Activated CD8-positive, alpha-beta T cell treated with anti-CD3 and anti-CD28 coated beads, Interleukin-2, amount 10 ng/mL, durations not matched to agents 7 days and 5 days (primary cell): ENCODE results near the gene RGS6. TPM values are rescaled to one million over a fixed set of nuclear protein-coding genes. Genes with fewer than 3 reads are reported as not detected.
A peak's percentile ranks its signal among the peaks of the same experiment; 100 is the strongest.

ENCODE experiments used
- ATAC-seq: fragments of 150-1000 bp; cut with Tn5 transposase; one replicate; pipeline ENCODE4 v1.10.0; 2021; ENCODE audit warnings: moderate library complexity
- CTCF ChIA-PET: fragments of 350-600 bp; sonication (Branson Sonifier 250); formaldehyde crosslinking; loops from one replicate; lab custom pipeline; 2021; ENCODE audit warnings: antibody characterized with exemption; lab: Charles Lee
- POLR2A ChIA-PET: fragments of 350-600 bp; sonication (Branson Sonifier 250); formaldehyde crosslinking; loops from one replicate; lab custom pipeline; 2021; ENCODE audit warnings: antibody characterized with exemption; lab: Charles Lee
- DNase-seq: peaks from one replicate; pipeline ENCODE4 v3.0.0-alpha.2; 2020
- H3K27ac Mint-ChIP-seq: one replicate; pipeline ENCODE4 v1.8.0; 2021; ENCODE audit warnings: mild to moderate bottlenecking, mixed read lengths
- H3K27me3 Mint-ChIP-seq: one replicate; pipeline ENCODE4 v1.8.0; 2021; ENCODE audit warnings: low read depth, mixed read lengths
- H3K36me3 Mint-ChIP-seq: one replicate; pipeline ENCODE4 v1.8.0; 2021; ENCODE audit warnings: low read depth, mixed read lengths
- H3K4me1 Mint-ChIP-seq: one replicate; pipeline ENCODE4 v1.8.0; 2021; ENCODE audit warnings: low read depth, mixed read lengths
- H3K4me3 Mint-ChIP-seq: one replicate; pipeline ENCODE4 v1.8.0; 2021; ENCODE audit warnings: mild to moderate bottlenecking, mixed read lengths
- H3K9me3 Mint-ChIP-seq: one replicate; pipeline ENCODE4 v1.8.0; 2022; ENCODE audit warnings: mixed read lengths; ENCODE audit not compliant: insufficient read depth
- total RNA-seq, 2 experiments: library from RNA; stranded (reverse); gene quantifications; one replicate each; pipeline ENCODE4 v1.2.3, GENCODE V29; 2021

Gene RGS6
- total RNA-seq, 2 experiments from 2014 or later, result 0.16 to 0.47 TPM

GRCh38 chr14:72024043-72024407 lies 91.8 kb downstream of the RGS6 start:
- ATAC-seq (peak; percentile 61), DNase-seq (peak; percentile 58)
- Mint-ChIP-seq H3K27me3 (peaks cover 19% of the 10 kb centered on the region), H3K36me3 (no peaks in the 10 kb centered on the region), H3K4me1 (peaks cover 8% of the 10 kb centered on the region), H3K4me3 (no peak overlapping the region), H3K9me3 (no peaks in the 10 kb centered on the region), H3K27ac (no peak overlapping the region)
- POLR2A ChIA-PET, result no interaction called here
- CTCF ChIA-PET, result interaction anchor here (0.7 to 2.8 kb wide), 6 partner anchors 16 to 880 kb away, joined by 3 to 26 read pairs (median 3); no protein-coding TSS in a partner anchor

- H3K4me1 Mint-ChIP-seq, result peaks cover 8% of the 10 kb centered on the region
- ChIA-PET CTCF (interaction anchor here (0.7 to 2.8 kb wide), 4 partner anchors 21 to 880 kb away, joined by 3 to 26 read pairs (median 3); no protein-coding TSS in a partner anchor), POLR2A (no interaction called here)
- H3K27me3 Mint-ChIP-seq, result peaks cover 19% of the 10 kb centered on the region
- no peak overlapping the region for H3K4me3 Mint-ChIP-seq
- H3K9me3 Mint-ChIP-seq, result no peaks in the 10 kb centered on the region
- DNase-seq (no peak), ATAC-seq (no peak)
- H3K27ac Mint-ChIP-seq, result no peak overlapping the region
- no peaks in the 10 kb centered on the region for H3K36me3 Mint-ChIP-seq
Measured at GRCh38 chr14:72024504-72024903, 92.3 kb downstream of the RGS6 start.

GRCh38 chr14:72026536-72026935 lies 94.3 kb downstream of the RGS6 start:
- CTCF ChIA-PET, result interaction anchor here (0.7 kb wide), 1 partner anchor 61 kb away, joined by 3 read pairs; no protein-coding TSS in a partner anchor
- ATAC-seq (no peak), DNase-seq (no peak)
- Mint-ChIP-seq H3K4me3 (no peak overlapping the region), H3K27ac (no peak overlapping the region), H3K4me1 (peaks cover 8% of the 10 kb centered on the region), H3K27me3 (peaks cover 14% of the 10 kb centered on the region), H3K9me3 (no peaks in the 10 kb centered on the region), H3K36me3 (no peaks in the 10 kb centered on the region)
- POLR2A ChIA-PET, result interaction anchor here (0.6 kb wide), 1 partner anchor 9 kb away, joined by 3 read pairs; no protein-coding TSS in a partner anchor

GRCh38 chr14:72027061-72027460 lies 94.8 kb downstream of the RGS6 start:
- H3K27ac Mint-ChIP-seq, result no peak overlapping the region
- POLR2A ChIA-PET, result interaction anchor here (0.6 kb wide), 1 partner anchor 10 kb away, joined by 3 read pairs; no protein-coding TSS in a partner anchor

GRCh38 chr14:72033365-72033764 lies 101.1 kb downstream of the RGS6 start:
- H3K4me1 Mint-ChIP-seq, result no peaks in the 10 kb centered on the region
- H3K27ac Mint-ChIP-seq, result no peak overlapping the region
- H3K9me3 Mint-ChIP-seq, result no peaks in the 10 kb centered on the region
- CTCF ChIA-PET, result no interaction called here
- POLR2A ChIA-PET, result no interaction called here
- H3K27me3 Mint-ChIP-seq, result peaks cover 7% of the 10 kb centered on the region
- DNase-seq, result no peak
- no peak for ATAC-seq
- no peak overlapping the region for H3K4me3 Mint-ChIP-seq
- no peaks in the 10 kb centered on the region for H3K36me3 Mint-ChIP-seq

More at GRCh38 chr14:72027061-72027460, 94.8 kb downstream of the RGS6 start:
- no peak for ATAC-seq
- Mint-ChIP-seq H3K4me1 (peaks cover 8% of the 10 kb centered on the region), H3K4me3 (no peak overlapping the region), H3K9me3 (no peaks in the 10 kb centered on the region), H3K36me3 (no peaks in the 10 kb centered on the region), H3K27me3 (peaks cover 13% of the 10 kb centered on the region)
- CTCF ChIA-PET, result interaction anchor here (0.7 kb wide), 1 partner anchor 60 kb away, joined by 3 read pairs; no protein-coding TSS in a partner anchor
- no peak for DNase-seq

GRCh38 chr14:72040528-72040927 lies 108.3 kb downstream of the RGS6 start:
- H3K9me3 Mint-ChIP-seq, result no peaks in the 10 kb centered on the region
- no peak for ATAC-seq
- no peak overlapping the region for H3K4me3 Mint-ChIP-seq
- CTCF ChIA-PET, result no interaction called here
- no peak overlapping the region for H3K27ac Mint-ChIP-seq
- no peak for DNase-seq
- H3K36me3 Mint-ChIP-seq, result no peaks in the 10 kb centered on the region
- H3K27me3 Mint-ChIP-seq, result peaks cover 23% of the 10 kb centered on the region
- POLR2A ChIA-PET, result no interaction called here
- no peaks in the 10 kb centered on the region for H3K4me1 Mint-ChIP-seq

GRCh38 chr14:72045271-72045670 lies 113.0 kb downstream of the RGS6 start:
- CTCF ChIA-PET, result interaction anchor here (0.7 to 1.3 kb wide), 2 partner anchors 21 to 94 kb away, joined by 3 read pairs; no protein-coding TSS in a partner anchor
- Mint-ChIP-seq H3K36me3 (no peaks in the 10 kb centered on the region), H3K4me1 (peaks cover 4% of the 10 kb centered on the region), H3K9me3 (no peaks in the 10 kb centered on the region), H3K27ac (no peak overlapping the region), H3K4me3 (no peak overlapping the region), H3K27me3 (peaks cover 23% of the 10 kb centered on the region)
- POLR2A ChIA-PET, result no interaction called here
- no peak for ATAC-seq
- no peak for DNase-seq

- Mint-ChIP-seq H3K27me3 (peaks cover 23% of the 10 kb centered on the region), H3K4me3 (no peak overlapping the region), H3K9me3 (no peaks in the 10 kb centered on the region), H3K4me1 (peaks cover 4% of the 10 kb centered on the region), H3K36me3 (no peaks in the 10 kb centered on the region), H3K27ac (no peak overlapping the region)
- DNase-seq (no peak), ATAC-seq (no peak)
- ChIA-PET POLR2A (no interaction called here), CTCF (interaction anchor here (1.3 kb wide), 1 partner anchor 21 kb away, joined by 3 read pairs; no protein-coding TSS in a partner anchor)
Measured at GRCh38 chr14:72045885-72046284, 113.7 kb downstream of the RGS6 start.

- ATAC-seq (no peak), DNase-seq (no peak)
- POLR2A ChIA-PET, result no interaction called here
- H3K27me3 Mint-ChIP-seq, result peaks cover 20% of the 10 kb centered on the region
- no peak overlapping the region for H3K4me3 Mint-ChIP-seq
- peaks cover 4% of the 10 kb centered on the region for H3K4me1 Mint-ChIP-seq
- no peaks in the 10 kb centered on the region for H3K36me3 Mint-ChIP-seq
- CTCF ChIA-PET, result no interaction called here
- H3K9me3 Mint-ChIP-seq, result no peaks in the 10 kb centered on the region
- no peak overlapping the region for H3K27ac Mint-ChIP-seq
Measured at GRCh38 chr14:72049462-72049861, 117.2 kb downstream of the RGS6 start.

- no peak for ATAC-seq
- CTCF ChIA-PET, result no interaction called here
- no peaks in the 10 kb centered on the region for H3K9me3 Mint-ChIP-seq
Measured at GRCh38 chr14:72052356-72052755, 120.1 kb downstream of the RGS6 start.

GRCh38 chr14:72053651-72054050 lies 121.4 kb downstream of the RGS6 start:
- no peak overlapping the region for H3K4me3 Mint-ChIP-seq
- ATAC-seq (no peak), DNase-seq (no peak)
- H3K27ac Mint-ChIP-seq, result no peak overlapping the region
- CTCF ChIA-PET, result no interaction called here
- no peaks in the 10 kb centered on the region for H3K36me3 Mint-ChIP-seq
- POLR2A ChIA-PET, result no interaction called here
- H3K9me3 Mint-ChIP-seq, result no peaks in the 10 kb centered on the region
- peaks cover 4% of the 10 kb centered on the region for H3K4me1 Mint-ChIP-seq
- peaks cover 28% of the 10 kb centered on the region for H3K27me3 Mint-ChIP-seq

More at GRCh38 chr14:72052356-72052755, 120.1 kb downstream of the RGS6 start:
- no peak for DNase-seq
- Mint-ChIP-seq H3K4me1 (peaks cover 4% of the 10 kb centered on the region), H3K36me3 (no peaks in the 10 kb centered on the region), H3K27ac (no peak overlapping the region), H3K27me3 (peaks cover 26% of the 10 kb centered on the region), H3K4me3 (no peak overlapping the region)
- POLR2A ChIA-PET, result no interaction called here

GRCh38 chr14:72054911-72055310 lies 122.7 kb downstream of the RGS6 start:
- H3K9me3 Mint-ChIP-seq, result no peaks in the 10 kb centered on the region
- ChIA-PET CTCF (no interaction called here), POLR2A (no interaction called here)
- no peaks in the 10 kb centered on the region for H3K4me1 Mint-ChIP-seq
- DNase-seq (no peak), ATAC-seq (no peak)
- no peak overlapping the region for H3K27ac Mint-ChIP-seq
- no peak overlapping the region for H3K4me3 Mint-ChIP-seq
- H3K27me3 Mint-ChIP-seq, result peaks cover 28% of the 10 kb centered on the region
- no peaks in the 10 kb centered on the region for H3K36me3 Mint-ChIP-seq
